Rectal smooth muscle tissue (tissue), 1 donor: ENCODE data around the gene VTA1.
"Not testable (repeated sequence)": the region's sequence is repeated elsewhere in the genome, so short reads cannot be mapped to it uniquely, and the experiment has no call there.

ENCODE experiments used
- H3K27ac ChIP-seq: one replicate; pipeline ENCODE4 v1.7.0; 2013; ENCODE audit warnings: low read depth, low read length, inconsistent platforms
- H3K27me3 ChIP-seq: one replicate; pipeline ENCODE4 v1.7.0; 2013; ENCODE audit warnings: low read length; ENCODE audit not compliant: control insufficient read depth, insufficient read depth
- H3K36me3 ChIP-seq: one replicate; pipeline ENCODE4 v1.7.0; 2013; ENCODE audit warnings: low read length; ENCODE audit not compliant: control insufficient read depth, insufficient read depth
- H3K4me1 ChIP-seq: one replicate; pipeline ENCODE4 v1.7.0; 2013; ENCODE audit warnings: low read length; ENCODE audit not compliant: control insufficient read depth, insufficient read depth
- H3K4me3 ChIP-seq: one replicate; pipeline ENCODE4 v1.7.0; 2013; ENCODE audit warnings: low read length
- H3K9ac ChIP-seq: one replicate; pipeline ENCODE4 v1.7.0; 2013; ENCODE audit warnings: low read length

The VTA1 gene

DNA sequence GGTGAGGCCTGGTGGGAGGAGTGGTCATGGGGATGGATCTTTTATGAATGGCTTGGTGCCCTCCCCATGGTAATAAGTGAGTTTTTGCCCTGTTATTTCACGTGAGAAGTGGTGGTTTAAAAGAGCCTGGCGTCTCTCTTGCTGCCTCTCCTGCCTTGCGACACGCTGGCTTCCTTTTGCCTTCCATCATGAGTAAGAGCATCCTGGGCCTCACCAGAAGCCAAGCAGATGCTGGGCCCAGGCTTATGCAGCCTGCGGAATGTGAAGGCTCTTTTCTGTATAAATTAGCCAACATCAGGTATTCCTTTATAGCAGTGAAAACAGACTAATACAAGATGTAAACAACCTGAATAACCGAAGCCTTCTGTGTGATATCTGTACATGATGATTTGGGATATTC is 27.6 kb downstream of the VTA1 start:
- H3K27ac ChIP-seq, result no peak overlapping the region

DNA sequence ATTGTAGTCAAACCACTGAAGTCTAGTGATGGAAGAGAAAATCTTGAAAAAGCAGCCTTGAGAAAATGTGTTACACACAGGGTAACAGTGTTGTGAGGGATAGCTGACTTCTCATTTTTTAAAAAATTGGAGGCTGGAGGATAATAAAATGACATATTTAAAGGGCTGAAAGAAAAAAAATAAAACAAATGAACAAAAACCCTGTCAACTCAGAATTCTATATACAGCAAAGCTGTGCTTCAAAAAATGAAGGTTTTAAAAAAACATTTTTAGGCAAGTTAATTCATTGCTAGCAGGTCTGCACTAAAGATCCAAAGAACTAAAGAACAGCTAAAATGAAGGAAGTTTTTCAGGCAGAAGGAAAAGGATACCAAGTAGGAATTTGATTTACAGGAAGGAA is 31.1 kb downstream of the VTA1 start:
- Histone ChIP-seq H3K4me1 (no peaks in the 10 kb centered on the region), H3K27me3 (no peaks in the 10 kb centered on the region), H3K36me3 (peaks cover 2% of the 10 kb centered on the region), H3K27ac (no peak overlapping the region), H3K4me3 (no peak overlapping the region), H3K9ac (no peak overlapping the region)

More for the DNA sequence above, 27.6 kb downstream of the VTA1 start:
- H3K36me3 ChIP-seq, result peaks cover 2% of the 10 kb centered on the region
- H3K9ac ChIP-seq, result no peak overlapping the region
- no peaks in the 10 kb centered on the region for H3K4me1 ChIP-seq
- H3K27me3 ChIP-seq, result no peaks in the 10 kb centered on the region
- no peak overlapping the region for H3K4me3 ChIP-seq

DNA sequence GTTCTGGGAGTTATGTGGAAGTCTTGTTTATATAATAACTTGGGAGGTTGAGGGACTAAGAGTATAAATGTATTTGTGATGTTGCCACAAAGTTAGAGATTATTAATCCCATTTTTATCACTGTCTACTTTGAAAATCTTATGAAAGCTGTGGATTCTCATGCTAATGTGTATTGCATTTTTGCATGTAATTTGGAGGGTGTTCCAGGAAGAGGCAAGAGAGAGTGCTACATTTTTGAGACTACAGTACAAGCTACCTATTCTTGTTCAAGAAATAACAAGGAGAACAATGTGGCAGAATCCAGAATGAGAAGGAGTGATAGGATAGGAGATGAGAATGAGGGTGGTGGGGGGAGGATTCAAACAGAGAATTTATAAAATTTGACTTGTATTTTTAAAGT is 34.9 kb downstream of the VTA1 start:
- Histone ChIP-seq H3K36me3 (no peaks in the 10 kb centered on the region), H3K9ac (no peak overlapping the region), H3K4me1 (no peaks in the 10 kb centered on the region), H3K27me3 (no peaks in the 10 kb centered on the region), H3K4me3 (no peak overlapping the region), H3K27ac (no peak overlapping the region)

DNA sequence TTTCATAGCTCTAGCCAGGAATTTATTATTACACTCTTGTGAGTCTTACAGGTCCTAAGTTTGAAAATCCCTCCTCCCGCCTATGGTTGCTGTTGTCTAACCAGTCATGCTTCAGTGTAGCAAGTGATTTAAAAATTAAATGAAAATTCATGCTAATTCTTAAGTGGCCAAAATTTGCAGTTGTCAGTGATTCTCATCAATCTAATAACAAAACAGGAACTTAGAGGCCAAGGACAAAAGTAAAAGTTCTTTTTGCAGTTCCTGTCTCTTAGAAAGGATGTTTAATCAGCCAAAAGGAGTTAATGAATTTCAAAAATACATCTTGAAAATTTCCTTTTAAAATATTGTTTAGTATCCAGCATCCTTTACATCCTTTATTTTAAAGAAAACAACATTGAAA is 36.3 kb downstream of the VTA1 start:
- H3K27ac ChIP-seq, result no peak overlapping the region
- no peaks in the 10 kb centered on the region for H3K27me3 ChIP-seq
- H3K4me3 ChIP-seq, result no peak overlapping the region
- H3K4me1 ChIP-seq, result no peaks in the 10 kb centered on the region
- no peak overlapping the region for H3K9ac ChIP-seq
- H3K36me3 ChIP-seq, result no peaks in the 10 kb centered on the region

DNA sequence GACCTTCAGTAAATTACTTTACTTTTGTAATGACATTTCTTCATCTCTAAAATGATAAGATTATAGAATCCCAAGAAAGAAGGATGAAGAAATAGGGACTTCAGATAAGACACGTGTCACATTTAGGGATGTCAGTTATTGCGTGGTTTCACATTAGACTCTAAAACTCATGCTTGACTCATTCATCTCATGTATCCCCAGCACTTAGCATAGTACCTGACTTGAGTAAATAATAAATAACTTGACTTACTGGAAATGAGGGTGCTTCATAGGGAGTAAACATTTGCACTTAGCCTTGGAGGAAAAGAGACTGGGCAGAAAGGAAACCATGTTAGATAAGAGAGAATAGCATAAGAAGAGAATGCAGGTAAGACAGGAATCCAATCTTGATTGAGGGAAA is 37.2 kb downstream of the VTA1 start:
- no peak overlapping the region for H3K9ac ChIP-seq
- H3K27ac ChIP-seq, result no peak overlapping the region
- no peak overlapping the region for H3K4me3 ChIP-seq
- no peaks in the 10 kb centered on the region for H3K27me3 ChIP-seq
- H3K36me3 ChIP-seq, result no peaks in the 10 kb centered on the region
- no peaks in the 10 kb centered on the region for H3K4me1 ChIP-seq

DNA sequence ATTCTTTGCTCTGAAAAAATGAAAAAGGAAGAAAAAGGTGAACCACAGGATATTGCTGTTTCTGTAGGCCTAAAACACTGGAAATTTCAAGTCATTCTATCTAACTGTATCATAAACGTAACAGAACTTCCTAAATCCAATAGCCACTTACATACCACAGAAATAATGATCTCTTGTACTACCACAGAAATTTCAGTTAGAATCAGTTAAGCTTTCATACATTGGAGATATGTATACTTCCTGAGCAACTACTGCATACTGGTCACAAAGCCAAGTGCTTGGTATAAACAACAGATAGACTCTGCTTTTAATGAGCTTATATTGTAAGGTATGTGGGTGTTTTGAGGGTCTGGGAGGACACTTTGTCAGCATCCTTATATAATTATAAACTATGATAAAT is 38.6 kb downstream of the VTA1 start:
- H3K27ac ChIP-seq, result no peak overlapping the region
- no peaks in the 10 kb centered on the region for H3K4me1 ChIP-seq
- H3K36me3 ChIP-seq, result no peaks in the 10 kb centered on the region
- H3K9ac ChIP-seq, result no peak overlapping the region
- no peak overlapping the region for H3K4me3 ChIP-seq
- H3K27me3 ChIP-seq, result no peaks in the 10 kb centered on the region

DNA sequence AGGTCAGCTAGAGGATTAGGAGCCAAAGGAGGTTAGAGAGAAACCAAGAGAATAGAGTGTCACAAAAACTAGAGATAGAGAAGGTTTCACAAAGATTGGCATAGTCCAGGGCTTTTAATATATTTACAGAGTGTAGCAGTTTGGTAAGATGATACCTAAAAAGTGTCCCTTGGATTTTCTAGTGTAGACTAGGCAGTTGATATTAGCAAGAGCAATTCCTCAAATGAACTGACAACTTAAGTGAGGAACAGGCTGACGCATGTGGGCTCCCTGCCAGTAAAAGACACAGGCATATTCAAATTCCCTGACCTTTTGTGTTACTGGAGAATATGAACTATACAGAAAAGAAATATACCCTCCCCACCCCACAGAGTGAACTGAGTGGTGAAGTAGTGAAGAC is 40.1 kb downstream of the VTA1 start:
- Histone ChIP-seq H3K4me3 (no peak overlapping the region), H3K27me3 (no peaks in the 10 kb centered on the region), H3K27ac (no peak overlapping the region), H3K36me3 (no peaks in the 10 kb centered on the region), H3K9ac (no peak overlapping the region), H3K4me1 (no peaks in the 10 kb centered on the region)

DNA sequence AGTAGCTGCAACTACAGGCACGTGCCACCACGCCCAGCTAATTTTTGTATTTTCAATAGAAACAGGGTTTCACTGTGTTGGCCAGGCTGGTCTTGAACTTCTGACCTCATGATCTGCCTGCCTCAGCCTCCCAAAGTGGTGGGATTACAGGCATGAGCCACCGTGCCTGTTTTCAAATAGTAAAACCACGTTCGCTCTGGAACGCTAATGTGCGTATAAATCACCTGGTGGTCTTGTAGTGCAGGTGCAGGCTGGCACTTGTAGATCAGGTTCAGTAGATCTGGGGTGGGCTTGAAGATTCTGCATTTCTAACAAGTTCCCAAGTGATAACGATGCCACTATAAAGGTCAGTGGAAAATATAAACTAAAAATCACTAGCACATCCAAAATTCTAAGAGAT is 41.3 kb downstream of the VTA1 start:
- not testable (repeated sequence) for H3K9ac ChIP-seq, H3K27ac ChIP-seq, H3K36me3 ChIP-seq, H3K27me3 ChIP-seq, H3K4me3 ChIP-seq, H3K4me1 ChIP-seq

DNA sequence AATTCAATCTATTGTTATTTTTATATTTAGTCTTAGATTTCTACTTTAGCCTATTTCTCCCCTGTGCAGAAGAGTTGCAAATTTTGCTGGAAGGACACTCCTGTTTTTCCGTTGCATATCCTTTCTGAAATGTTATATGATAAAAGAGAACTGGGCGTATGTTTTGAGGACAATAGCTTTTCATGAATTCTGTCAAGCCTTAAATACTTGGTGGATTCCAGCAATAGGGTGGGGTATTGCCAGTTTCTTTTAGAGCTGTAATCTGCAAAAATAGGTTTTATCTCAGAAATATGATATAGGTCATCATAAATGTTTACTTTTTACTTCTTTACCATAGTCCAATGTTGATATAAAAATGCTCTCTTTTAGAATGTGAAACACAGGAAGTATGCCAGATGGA is 42.0 kb downstream of the VTA1 start:
- no peak overlapping the region for H3K4me3 ChIP-seq
- no peaks in the 10 kb centered on the region for H3K27me3 ChIP-seq
- no peaks in the 10 kb centered on the region for H3K4me1 ChIP-seq
- no peak overlapping the region for H3K27ac ChIP-seq
- H3K36me3 ChIP-seq, result no peaks in the 10 kb centered on the region
- no peak overlapping the region for H3K9ac ChIP-seq

DNA sequence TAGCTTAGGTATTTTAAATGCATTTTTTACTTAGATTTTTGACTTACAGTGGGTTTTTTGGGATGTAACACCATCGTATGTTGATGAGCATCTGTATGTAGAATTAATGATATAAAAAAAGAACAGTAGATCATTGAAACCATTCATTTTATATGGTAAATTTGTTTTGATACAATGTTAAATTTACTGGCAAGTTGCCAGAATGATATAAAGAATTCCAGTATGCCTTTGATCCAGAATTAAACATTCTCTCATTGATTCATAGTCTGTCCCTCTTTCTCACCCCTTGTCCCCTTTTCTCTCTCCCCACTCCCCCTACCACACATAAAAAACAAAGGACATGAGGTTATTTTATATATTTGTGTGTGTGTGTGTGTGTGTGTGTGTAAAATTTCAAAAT is 45.3 kb downstream of the VTA1 start:
- Histone ChIP-seq H3K27me3 (no peaks in the 10 kb centered on the region), H3K4me3 (no peak overlapping the region), H3K27ac (no peak overlapping the region), H3K36me3 (no peaks in the 10 kb centered on the region), H3K9ac (no peak overlapping the region), H3K4me1 (no peaks in the 10 kb centered on the region)

DNA sequence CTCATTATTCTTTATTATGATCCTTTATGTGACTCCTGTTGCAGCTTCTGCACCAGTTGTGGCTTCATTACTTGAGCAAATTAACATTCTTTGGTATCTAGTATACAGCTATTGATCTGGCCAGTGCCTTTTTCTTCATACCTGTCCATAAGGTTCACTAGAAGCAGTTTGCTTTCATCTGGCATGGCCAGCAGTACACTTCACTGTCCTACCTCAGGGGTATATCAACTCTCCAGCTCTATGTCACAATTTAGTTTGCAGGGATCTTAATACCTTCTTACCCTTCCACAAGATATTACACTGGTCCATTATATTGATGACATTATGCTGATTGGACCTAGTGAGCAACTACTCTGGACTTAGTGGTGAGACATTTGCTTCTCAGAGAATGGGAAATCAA is 46.6 kb downstream of the VTA1 start:
- H3K27ac ChIP-seq, result no peak overlapping the region
- H3K36me3 ChIP-seq, result peaks cover 2% of the 10 kb centered on the region
- no peak overlapping the region for H3K4me3 ChIP-seq
- no peaks in the 10 kb centered on the region for H3K4me1 ChIP-seq
- H3K27me3 ChIP-seq, result no peaks in the 10 kb centered on the region
- H3K9ac ChIP-seq, result no peak overlapping the region

DNA sequence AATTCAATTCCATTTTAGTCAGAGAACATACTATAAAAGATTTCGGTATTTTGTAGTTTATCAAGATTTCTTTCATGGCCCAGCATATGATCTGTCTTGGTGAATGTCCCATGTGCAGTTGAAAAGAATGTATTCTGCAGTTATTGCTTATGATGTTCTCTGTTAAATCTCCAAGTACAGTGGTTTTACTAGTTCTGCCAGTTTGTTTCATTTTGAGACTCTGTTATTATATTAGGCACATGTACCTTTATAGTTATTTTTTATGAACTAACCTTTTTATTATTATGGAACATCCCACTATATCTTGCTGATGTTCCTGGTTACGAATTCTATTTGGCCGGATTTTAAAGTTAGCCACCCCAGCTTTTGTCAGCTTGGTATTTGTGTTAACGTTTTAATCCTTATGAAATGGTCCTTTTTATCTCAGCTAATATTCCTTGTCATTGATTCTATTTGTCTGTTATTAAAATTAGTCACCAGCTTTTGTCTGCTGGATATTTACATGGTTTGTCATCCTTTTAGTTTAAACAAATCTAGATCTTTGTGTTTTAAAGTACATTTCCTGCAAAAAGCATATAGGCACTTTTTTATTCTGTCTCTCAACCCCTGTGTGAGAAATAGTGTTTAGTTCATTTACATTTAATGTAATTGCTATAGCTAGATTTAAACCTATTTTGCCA is 48.9 kb downstream of the VTA1 start:
- Histone ChIP-seq H3K27ac (no peak overlapping the region), H3K36me3 (peaks cover 2% of the 10 kb centered on the region), H3K27me3 (no peaks in the 10 kb centered on the region), H3K9ac (no peak overlapping the region), H3K4me3 (no peak overlapping the region), H3K4me1 (no peaks in the 10 kb centered on the region)

DNA sequence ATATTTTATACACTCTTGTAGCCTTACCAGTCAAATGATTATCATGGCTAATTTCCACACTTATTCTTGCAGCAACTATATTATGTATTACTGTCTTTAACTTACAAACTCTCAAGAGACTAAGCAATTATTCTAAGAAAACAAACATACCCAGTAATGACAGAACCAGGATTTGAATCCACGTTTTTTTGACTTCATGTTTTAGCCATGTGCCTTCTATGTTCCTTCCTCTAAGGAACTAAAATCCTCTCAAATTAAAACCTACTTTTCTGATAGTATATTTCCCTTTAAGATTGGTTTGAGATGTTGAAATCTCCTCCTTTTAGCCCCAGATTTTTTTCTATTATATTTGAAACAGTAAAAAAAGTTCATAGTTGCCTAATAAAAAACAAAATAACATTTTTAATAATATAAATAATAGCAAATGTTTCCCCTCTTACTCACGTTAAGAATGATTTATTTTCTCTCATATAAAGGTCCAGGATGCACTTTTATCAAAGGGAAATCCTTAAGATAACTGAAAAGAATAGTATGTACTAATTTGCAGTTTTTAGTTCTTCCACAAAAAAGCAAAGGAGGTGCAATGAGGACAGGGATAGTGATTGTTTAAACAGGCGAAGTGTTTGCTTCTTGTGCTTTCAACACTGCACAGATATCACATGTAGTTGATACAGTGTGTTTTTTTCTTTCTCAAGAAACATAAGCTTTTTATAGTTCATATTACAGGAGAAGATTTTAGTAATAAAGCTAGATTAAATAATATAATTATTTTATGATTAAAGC is 54.0 kb downstream of the VTA1 start:
- Histone ChIP-seq H3K27me3 (no peaks in the 10 kb centered on the region), H3K9ac (no peak overlapping the region), H3K36me3 (peaks cover 2% of the 10 kb centered on the region), H3K4me3 (no peak overlapping the region), H3K27ac (no peak overlapping the region), H3K4me1 (no peaks in the 10 kb centered on the region)
